Activated naive CD8-positive, alpha-beta T cell (primary cell): ENCODE data around the gene C7orf57.

Experiments used
- H3K27ac Mint-ChIP-seq: one replicate; pipeline ENCODE4 v1.8.0; 2021; ENCODE audit warnings: mixed read lengths
- H3K27me3 Mint-ChIP-seq: one replicate; pipeline ENCODE4 v1.8.0; 2021; ENCODE audit warnings: mixed read lengths
- H3K36me3 Mint-ChIP-seq: one replicate; pipeline ENCODE4 v1.8.0; 2021; ENCODE audit warnings: mixed read lengths
- H3K4me1 Mint-ChIP-seq: one replicate; pipeline ENCODE4 v1.8.0; 2021; ENCODE audit warnings: low read depth, mixed read lengths
- H3K4me3 Mint-ChIP-seq: one replicate; pipeline ENCODE4 v1.8.0; 2021; ENCODE audit warnings: mild to moderate bottlenecking, mixed read lengths
- H3K9me3 Mint-ChIP-seq: one replicate; pipeline ENCODE4 v1.8.0; 2021; ENCODE audit warnings: low read depth, mixed read lengths

The C7orf57 gene

GRCh38 chr7:48085433-48085791, 50.1 kb downstream of the C7orf57 start:
- Mint-ChIP-seq H3K4me1 (peaks cover 68% of the 10 kb centered on the region), H3K4me3 (peak overlapping the region; percentile 73), H3K27me3 (no peaks in the 10 kb centered on the region), H3K27ac (peak overlapping the region; percentile 93), H3K36me3 (no peaks in the 10 kb centered on the region), H3K9me3 (no peaks in the 10 kb centered on the region)

GRCh38 chr7:48085942-48086341, 50.6 kb downstream of the C7orf57 start:
- Mint-ChIP-seq H3K27me3 (no peaks in the 10 kb centered on the region), H3K36me3 (no peaks in the 10 kb centered on the region), H3K27ac (peak overlapping the region; percentile 47), H3K4me1 (peaks cover 70% of the 10 kb centered on the region), H3K4me3 (peak overlapping the region; percentile 73), H3K9me3 (no peaks in the 10 kb centered on the region)

- Mint-ChIP-seq H3K36me3 (peaks cover 5% of the 10 kb centered on the region), H3K9me3 (no peaks in the 10 kb centered on the region), H3K27me3 (no peaks in the 10 kb centered on the region), H3K27ac (peak overlapping the region; percentile 90), H3K4me1 (peaks cover 81% of the 10 kb centered on the region), H3K4me3 (peak overlapping the region; percentile 28)
These were observed 52.0 kb downstream of the C7orf57 start for GRCh38 chr7:48087349-48087748.

GRCh38 chr7:48088559-48089045, 53.3 kb downstream of the C7orf57 start:
- H3K4me1 Mint-ChIP-seq: peaks cover 77% of the 10 kb centered on the region
- peaks cover 5% of the 10 kb centered on the region for H3K36me3 Mint-ChIP-seq
- H3K4me3 Mint-ChIP-seq: peak overlapping the region; percentile 86
- no peaks in the 10 kb centered on the region for H3K27me3 Mint-ChIP-seq
- peak overlapping the region; percentile 89 for H3K27ac Mint-ChIP-seq
- H3K9me3 Mint-ChIP-seq: no peaks in the 10 kb centered on the region

- peak within 1 kb of the TSS; percentile 86 for H3K4me3 Mint-ChIP-seq
These were observed 54.0 kb downstream of the C7orf57 start, which contains the start of gene UPP1 for GRCh38 chr7:48089046-48090003. Gene UPP1 (plus strand): TSS chr7:48089265. CDS start chr7:48094784, 5,519 bp downstream.

GRCh38 chr7:48090095-48090805, 54.9 kb downstream of the C7orf57 start:
- H3K4me1 Mint-ChIP-seq: peaks cover 72% of the 10 kb centered on the region
- peak overlapping the region; percentile 86 for H3K4me3 Mint-ChIP-seq
- no peaks in the 10 kb centered on the region for H3K27me3 Mint-ChIP-seq
- peak overlapping the region; percentile 80 for H3K27ac Mint-ChIP-seq
- peaks cover 5% of the 10 kb centered on the region for H3K36me3 Mint-ChIP-seq
- no peaks in the 10 kb centered on the region for H3K9me3 Mint-ChIP-seq

More at GRCh38 chr7:48089046-48090003, 54.0 kb downstream of the C7orf57 start, which contains the start of gene UPP1:
- H3K27me3 Mint-ChIP-seq: no peaks in the 10 kb centered on the region
- no peaks in the 10 kb centered on the region for H3K9me3 Mint-ChIP-seq
- H3K27ac Mint-ChIP-seq: peak within 1 kb of the TSS; percentile 89
- peaks cover 5% of the 10 kb centered on the region for H3K36me3 Mint-ChIP-seq
- H3K4me1 Mint-ChIP-seq: peaks cover 74% of the 10 kb centered on the region

- Mint-ChIP-seq H3K9me3 (no peaks in the 10 kb centered on the region), H3K4me3 (peak overlapping the region; percentile 57), H3K27ac (peak overlapping the region; percentile 66), H3K36me3 (peaks cover 11% of the 10 kb centered on the region), H3K27me3 (no peaks in the 10 kb centered on the region), H3K4me1 (peaks cover 70% of the 10 kb centered on the region)
These were observed 56.4 kb downstream of the C7orf57 start for GRCh38 chr7:48091506-48092433.

- H3K27ac Mint-ChIP-seq: peak overlapping the region; percentile 81
These were observed 59.5 kb downstream of the C7orf57 start for GRCh38 chr7:48094861-48095293.

GRCh38 chr7:48096273-48096672, 60.9 kb downstream of the C7orf57 start:
- Mint-ChIP-seq H3K27me3 (no peaks in the 10 kb centered on the region), H3K27ac (peak overlapping the region; percentile 93), H3K36me3 (peaks cover 10% of the 10 kb centered on the region), H3K4me1 (peaks cover 73% of the 10 kb centered on the region), H3K9me3 (no peaks in the 10 kb centered on the region), H3K4me3 (peak overlapping the region; percentile 70)

More at GRCh38 chr7:48094861-48095293, 59.5 kb downstream of the C7orf57 start:
- Mint-ChIP-seq H3K4me3 (no peak overlapping the region), H3K36me3 (peaks cover 11% of the 10 kb centered on the region), H3K27me3 (no peaks in the 10 kb centered on the region), H3K4me1 (peaks cover 83% of the 10 kb centered on the region), H3K9me3 (no peaks in the 10 kb centered on the region)

GRCh38 chr7:48097521-48098231, 62.3 kb downstream of the C7orf57 start:
- peak overlapping the region; percentile 68 for H3K4me3 Mint-ChIP-seq
- no peaks in the 10 kb centered on the region for H3K27me3 Mint-ChIP-seq
- peak overlapping the region; percentile 94 for H3K27ac Mint-ChIP-seq
- H3K9me3 Mint-ChIP-seq: no peaks in the 10 kb centered on the region
- peaks cover 12% of the 10 kb centered on the region for H3K36me3 Mint-ChIP-seq
- peaks cover 69% of the 10 kb centered on the region for H3K4me1 Mint-ChIP-seq

- H3K4me1 Mint-ChIP-seq: peaks cover 62% of the 10 kb centered on the region
- H3K4me3 Mint-ChIP-seq: peak overlapping the region; percentile 68
- no peaks in the 10 kb centered on the region for H3K9me3 Mint-ChIP-seq
- peak overlapping the region; percentile 94 for H3K27ac Mint-ChIP-seq
- H3K27me3 Mint-ChIP-seq: no peaks in the 10 kb centered on the region
- H3K36me3 Mint-ChIP-seq: peaks cover 15% of the 10 kb centered on the region
These were observed 63.5 kb downstream of the C7orf57 start for GRCh38 chr7:48098846-48099245.

GRCh38 chr7:48099781-48100180, 64.4 kb downstream of the C7orf57 start:
- peaks cover 59% of the 10 kb centered on the region for H3K4me1 Mint-ChIP-seq
- peak overlapping the region; percentile 2 for H3K4me3 Mint-ChIP-seq
- peak overlapping the region; percentile 94 for H3K27ac Mint-ChIP-seq
- H3K9me3 Mint-ChIP-seq: no peaks in the 10 kb centered on the region
- peaks cover 18% of the 10 kb centered on the region for H3K36me3 Mint-ChIP-seq
- no peaks in the 10 kb centered on the region for H3K27me3 Mint-ChIP-seq

- peaks cover 48% of the 10 kb centered on the region for H3K4me1 Mint-ChIP-seq
- no peaks in the 10 kb centered on the region for H3K27me3 Mint-ChIP-seq
- H3K9me3 Mint-ChIP-seq: no peaks in the 10 kb centered on the region
- no peak overlapping the region for H3K4me3 Mint-ChIP-seq
- peak overlapping the region; percentile 16 for H3K27ac Mint-ChIP-seq
- H3K36me3 Mint-ChIP-seq: peaks cover 15% of the 10 kb centered on the region
These were observed 66.0 kb downstream of the C7orf57 start for GRCh38 chr7:48101352-48101751.
